GM19239 (cell line): Measurements from ENCODE around the gene LRFN5.
"Not testable (repeated sequence)": the region's sequence is repeated elsewhere in the genome, so short reads cannot be mapped to it uniquely, and the experiment has no call there.

Experiments used
- DNase-seq: peaks from one replicate; pipeline ENCODE4 v3.0.0; 2011; ENCODE audit warnings: low spot score; ENCODE audit not compliant: insufficient read length
- FAIRE-seq: peaks from 2 replicates; lab custom pipeline; 2011; peaks lifted over from hg19 to GRCh38; lab: Jason Lieb, UNC

The LRFN5 gene

DNA sequence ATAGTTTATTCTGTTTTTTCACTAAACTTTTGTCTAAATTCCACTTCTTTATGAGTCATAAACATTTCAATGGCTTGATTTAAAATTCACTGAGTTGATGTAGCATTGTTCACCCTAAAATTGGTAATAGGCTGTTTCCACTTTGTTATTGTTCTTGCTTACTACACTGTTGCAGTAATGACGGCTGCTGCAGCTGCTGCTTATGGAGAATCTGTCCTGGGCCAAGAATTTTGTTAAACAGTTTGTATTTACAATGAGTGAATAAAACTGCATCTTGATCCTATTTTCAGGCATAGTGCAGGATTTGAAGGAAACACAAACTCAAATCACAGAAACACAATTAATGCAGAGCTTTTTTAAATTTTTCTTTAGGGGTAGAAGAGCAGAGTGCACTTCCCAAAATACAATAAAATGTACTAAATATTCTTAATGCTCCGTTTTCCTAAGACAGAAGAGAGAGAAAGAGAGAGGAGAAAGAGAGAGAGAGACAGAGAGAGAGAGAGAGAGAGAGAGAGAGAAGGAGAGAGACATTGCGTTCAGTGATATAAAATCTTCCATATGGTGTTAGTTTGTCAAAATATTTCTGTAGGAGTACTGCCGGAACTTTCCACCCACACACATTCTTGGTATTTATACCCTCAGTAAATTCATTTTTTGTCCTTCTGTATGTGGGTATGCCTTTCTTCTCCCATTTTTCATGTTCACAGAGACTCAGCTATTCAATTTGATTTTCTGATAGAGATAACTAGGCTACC, 266.4 kb downstream of the LRFN5 start:
- no peak for DNase-seq
- FAIRE-seq = no peak

DNA sequence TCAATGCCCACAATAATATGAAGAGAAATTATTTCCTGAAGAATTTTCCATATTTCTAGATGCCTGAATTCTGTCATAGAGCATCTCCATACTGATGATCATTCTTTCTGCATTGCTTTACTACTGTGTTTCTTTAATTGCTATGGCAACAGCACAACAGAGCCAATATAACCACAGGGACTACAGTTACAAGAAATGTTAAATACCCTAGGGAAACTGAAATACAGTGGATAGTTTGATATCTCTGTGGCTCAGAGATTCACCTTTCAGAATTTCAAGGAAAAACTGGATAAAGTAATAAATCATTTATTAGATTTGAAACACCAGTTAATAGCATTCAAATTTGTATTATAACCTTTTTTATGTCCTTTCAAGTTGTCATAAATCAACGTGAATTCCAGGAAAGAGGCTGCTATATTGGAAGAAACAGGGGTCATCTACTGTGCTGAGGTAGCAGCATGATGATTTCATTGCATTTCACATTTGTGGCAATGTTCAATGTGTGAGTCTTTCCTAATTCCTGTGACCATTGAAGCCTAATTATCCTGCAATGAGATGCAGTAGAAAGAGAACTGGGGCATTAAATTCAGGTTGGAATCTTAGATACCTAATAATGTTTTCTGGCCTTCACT, 267.1 kb downstream of the LRFN5 start:
- DNase-seq (no peak), FAIRE-seq (no peak)

DNA sequence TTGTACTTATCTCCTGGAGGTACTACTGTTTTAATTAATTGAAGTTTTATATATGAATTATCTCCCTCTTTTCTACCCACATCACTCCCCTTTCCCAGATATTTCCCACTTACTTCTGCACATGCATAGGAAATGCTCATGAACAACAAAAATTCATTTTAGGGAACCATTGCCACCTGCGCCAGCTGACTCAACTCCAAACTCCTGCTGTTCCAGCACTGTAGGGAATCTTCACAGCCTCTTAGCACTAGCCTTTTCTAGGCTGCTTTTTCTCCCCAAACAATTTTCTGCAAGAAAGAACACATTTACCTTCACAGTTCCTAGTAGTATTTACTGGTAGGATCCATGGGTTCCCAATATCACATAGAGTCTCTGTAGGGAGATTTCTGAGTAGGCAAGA, 268.4 kb downstream of the LRFN5 start:
- FAIRE-seq (no peak), DNase-seq (no peak)

DNA sequence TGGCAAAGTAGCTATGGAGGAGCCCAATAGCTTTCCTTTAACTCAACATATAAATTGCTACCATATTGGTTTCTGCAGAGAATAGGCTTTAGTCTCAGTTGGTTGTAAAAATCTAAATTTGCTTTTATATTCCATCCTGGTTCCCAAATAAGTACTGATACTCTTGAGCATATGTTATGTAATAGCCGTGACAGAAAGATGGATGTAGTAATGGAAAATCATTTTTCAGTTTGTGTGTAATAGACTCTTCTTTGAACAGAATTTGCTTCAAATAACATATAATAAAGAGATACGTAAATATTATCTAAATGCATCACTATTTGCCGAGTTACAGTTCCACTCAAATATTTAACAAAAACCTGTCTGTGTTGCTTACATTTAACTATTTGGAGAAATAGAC, 271.6 kb downstream of the LRFN5 start:
- FAIRE-seq (no peak), DNase-seq (no peak)

DNA sequence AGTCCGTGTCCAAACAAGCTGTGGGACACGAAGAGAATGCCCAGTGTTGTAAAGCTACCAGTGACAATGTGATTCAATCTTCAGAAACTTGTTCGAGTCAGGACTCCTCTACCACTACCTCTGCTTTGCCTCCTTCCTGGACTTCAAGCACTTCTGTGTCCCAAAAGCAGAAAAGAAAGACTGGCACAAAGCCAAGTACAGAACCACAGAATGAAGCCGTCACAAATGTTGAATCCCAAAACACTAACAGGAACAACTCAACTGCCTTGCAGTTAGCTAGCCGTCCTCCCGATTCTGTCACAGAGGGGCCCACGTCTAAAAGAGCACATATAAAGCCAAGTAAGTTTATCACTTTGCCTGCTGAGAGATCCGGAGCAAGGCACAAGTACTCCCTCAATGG, 284.9 kb downstream of the LRFN5 start:
- no peak for FAIRE-seq
- DNase-seq = no peak

DNA sequence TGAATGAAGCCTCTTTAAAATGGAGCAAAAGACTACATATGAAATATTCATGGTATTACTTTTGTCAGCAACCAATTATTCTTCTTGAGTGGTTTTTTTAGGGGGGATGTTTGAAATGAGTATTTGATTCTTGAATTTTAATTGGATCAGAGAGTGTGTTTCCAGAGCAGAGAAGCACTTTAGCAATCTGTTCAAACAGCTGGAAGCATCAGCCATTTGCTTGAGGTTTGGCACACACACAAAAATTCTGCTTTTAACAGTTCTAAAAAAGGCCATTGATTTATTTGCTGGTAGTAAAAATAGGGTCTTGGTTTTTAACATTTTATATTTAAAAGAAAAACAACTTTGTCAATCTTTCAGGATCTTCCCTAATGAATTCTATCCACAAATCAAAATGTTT, 292.7 kb downstream of the LRFN5 start:
- FAIRE-seq = no peak
- no peak for DNase-seq

DNA sequence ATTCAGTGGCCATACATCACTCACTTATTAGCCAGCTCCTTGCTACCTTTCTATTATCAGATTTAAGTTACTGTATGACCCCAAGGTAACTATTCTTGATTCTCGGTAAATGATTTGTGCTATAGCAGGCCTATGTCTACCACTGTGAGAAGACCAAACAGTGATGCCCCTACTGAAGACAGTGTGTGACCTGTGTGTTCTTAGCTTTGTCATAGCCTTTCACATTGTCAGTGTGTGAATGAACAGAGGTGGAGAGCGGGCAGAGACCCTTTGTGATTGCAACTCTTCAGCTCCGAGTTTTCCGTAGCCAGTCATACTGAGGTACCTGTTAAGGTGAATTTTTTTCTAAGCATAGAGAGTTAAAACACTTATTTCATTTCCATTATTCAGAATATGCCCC, 294.0 kb downstream of the LRFN5 start:
- no peak for FAIRE-seq
- no peak for DNase-seq

DNA sequence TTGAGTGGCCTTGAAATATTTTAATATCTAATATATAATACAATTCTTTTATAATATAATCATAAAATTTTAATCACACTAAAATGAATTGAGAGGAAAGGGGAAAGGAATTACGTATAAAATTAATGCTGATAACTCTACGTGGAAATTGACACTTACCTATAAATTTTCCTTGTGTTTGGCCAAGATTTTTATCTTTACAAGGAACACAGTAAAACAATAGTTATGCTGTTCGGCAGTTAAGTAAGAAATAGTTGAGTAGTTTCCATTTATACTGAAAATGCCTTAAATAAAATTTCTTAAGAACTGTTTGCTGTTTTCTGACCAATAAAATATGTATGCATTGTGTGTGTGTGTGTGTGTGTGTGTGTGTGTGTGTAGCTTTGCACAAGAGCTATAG, 294.4 kb downstream of the LRFN5 start:
- no peak for FAIRE-seq
- no peak for DNase-seq

DNA sequence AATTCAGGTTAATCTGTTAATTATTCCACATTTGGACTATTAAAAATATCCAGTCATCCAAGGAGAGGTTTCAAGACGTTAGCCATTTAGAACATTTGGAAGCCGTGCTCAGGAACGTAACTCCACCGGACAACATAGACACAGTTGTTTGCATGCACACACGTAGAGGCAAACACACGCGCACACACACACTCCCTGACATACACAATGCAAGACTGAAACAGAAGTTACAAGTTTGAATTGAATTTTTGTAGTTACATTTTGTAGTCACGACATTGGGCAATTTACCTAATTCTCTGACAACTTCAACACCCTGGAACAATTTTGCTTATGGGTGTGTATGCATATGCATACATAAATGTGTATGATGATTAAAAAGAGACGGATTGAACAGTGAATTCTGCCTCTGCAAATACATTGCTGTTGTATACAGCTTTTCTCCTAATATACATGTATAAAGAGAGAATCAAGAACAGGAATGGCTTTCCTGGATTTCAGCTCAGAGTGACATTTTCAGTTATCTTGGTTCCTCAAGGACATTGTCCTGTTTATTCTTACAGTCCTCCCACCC, 298.8 kb downstream of the LRFN5 start:
- no peak for FAIRE-seq
- DNase-seq = no peak

DNA sequence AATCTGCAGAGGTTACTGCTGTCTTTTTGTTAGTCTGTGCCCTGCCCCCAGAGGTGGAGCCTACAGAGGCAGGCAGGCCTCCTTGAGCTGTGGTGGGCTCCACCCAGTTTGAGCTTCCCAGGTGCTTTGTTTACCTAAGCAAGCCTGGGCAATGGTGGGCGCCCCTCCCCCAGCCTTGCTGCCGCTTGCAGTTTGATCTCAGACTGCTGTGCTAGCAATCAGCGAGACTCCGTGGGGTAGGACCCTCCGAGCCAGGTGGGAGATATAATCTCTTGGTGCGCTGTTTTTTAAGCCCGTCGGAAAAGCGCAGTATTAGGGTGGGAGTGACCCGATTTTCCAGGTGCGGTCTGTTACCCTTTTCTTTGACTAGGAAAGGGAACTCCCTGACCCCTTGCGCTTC, 304.5 kb downstream of the LRFN5 start:
- not testable (repeated sequence) for FAIRE-seq, DNase-seq

DNA sequence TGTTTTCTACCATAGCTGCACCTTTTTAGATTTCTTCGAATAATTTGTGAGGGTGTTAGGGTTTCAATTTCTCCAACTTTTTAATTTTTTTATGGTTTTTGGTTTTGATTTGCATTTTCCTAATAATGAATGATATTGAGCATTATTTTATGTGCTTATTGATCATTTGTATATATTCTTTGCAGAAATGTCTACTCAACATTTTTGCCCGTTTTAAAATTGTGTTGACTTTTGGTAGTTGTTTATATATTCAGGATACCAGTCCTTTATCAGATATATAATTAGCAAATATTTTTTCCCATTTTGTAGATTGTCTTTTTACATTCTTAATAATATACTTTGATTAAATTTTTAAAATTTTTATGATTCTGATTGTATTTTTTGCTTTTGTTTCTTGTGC, 306.7 kb downstream of the LRFN5 start:
- no peak for FAIRE-seq
- DNase-seq = no peak

DNA sequence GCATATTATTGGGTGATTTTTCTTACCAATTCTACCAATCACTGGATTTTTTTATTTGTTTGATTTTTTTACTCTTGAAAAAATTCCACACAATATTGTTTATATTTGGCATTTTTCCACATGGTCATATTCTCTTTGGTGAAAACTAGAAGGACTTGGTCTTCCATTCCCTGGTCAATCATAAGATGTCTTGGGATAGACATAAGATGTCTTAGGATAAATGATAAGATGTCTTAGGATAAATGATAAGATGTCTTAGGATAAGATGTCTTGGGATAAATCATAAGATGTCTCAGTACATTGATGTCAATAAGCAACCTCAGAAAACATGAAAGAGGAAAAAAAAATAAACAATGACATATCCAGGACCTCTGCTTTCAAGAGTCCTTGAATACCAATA, 309.1 kb downstream of the LRFN5 start:
- DNase-seq (no peak), FAIRE-seq (no peak)

DNA sequence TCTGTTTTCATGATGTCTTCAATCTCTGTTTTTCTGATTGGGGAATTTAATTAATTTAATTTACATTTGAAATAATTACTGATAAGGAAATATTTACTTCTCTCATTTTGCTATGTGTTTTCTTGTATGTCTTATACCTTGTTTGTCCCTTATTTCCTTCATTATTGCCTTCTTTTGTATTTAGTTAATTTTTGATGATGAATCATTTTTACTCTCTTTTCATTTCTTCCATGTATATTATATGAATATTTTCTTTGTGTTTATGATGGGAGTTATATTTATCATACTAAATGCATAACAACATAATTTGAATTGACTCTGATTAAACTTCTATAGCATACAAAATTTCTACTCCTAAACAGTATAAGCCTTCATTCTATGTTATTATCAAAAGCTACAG, 309.6 kb downstream of the LRFN5 start:
- FAIRE-seq (no peak), DNase-seq (no peak)

DNA sequence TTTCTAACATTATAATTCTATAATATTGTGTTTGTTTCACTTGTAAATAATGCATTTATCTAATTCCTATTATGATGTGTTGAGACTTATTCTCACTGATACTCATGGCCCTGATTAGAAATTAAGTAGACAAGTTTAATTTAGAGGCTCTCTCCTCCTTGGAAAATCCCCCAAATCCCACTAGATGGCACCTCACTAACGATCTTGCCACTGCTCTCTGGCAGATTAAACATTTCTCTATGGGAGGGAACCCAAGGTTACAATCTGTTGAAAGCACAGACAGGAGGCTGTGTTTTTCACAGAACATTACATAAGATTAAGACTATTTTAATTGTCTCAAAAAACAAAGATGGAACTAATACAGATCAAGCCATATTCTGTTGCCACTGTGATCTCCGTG, 318.7 kb downstream of the LRFN5 start:
- DNase-seq = no peak
- no peak for FAIRE-seq

DNA sequence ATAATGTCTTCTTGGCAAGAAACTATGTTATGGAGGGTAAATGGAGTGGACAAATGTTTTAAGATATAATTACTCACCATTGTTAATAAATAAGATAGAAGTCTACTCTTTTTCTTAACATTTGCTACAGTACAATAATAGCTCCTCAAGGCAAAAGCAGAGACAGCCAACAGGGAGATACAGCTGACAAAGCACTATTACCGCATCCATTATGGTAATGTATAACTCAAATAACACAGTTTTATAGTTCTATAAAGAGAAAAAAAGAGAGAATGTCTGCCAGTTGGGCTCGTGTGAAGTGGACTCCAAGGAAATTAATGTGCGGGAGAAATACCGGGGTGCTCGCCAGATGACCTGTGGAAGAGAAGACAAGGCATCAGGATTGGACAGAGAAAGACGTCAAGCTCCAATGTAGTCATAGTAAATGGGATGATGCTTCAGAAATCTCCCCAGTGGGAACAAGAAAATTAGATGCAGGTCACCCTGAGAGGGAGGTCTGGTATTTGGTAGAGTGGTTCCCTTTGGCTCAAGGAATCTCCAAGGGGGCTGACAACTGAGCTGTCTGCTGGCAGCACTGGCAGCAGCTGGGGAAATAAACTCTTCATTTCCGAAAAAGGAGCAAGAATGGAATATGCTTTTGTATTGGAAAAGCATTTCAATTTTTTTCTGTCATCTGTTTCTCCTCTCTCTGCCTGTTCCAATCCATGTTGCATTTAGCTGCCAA, 343.9 kb downstream of the LRFN5 start:
- FAIRE-seq (no peak), DNase-seq (no peak)
